ENCODE measurements around the gene ERVW-1.

The ERVW-1 gene

GRCh38 chr7:92435542-92435941, 42.2 kb downstream of the ERVW-1 start:
- POLR2A ChIA-PET: no interaction called here
- CTCF ChIA-PET: no interaction called here
- no peaks in the 10 kb centered on the region for H3K4me1 ChIP-seq (ENCODE audit: control insufficient read depth, insufficient read depth, low read length)

GRCh38 chr7:92433019-92433418, 44.7 kb downstream of the ERVW-1 start:
- POLR2A ChIA-PET: no interaction called here
- H3K27ac ChIP-seq (ENCODE audit: extremely low read depth, low read depth, low read length): no peak overlapping the region
- no peaks in the 10 kb centered on the region for H3K9me3 ChIP-seq (ENCODE audit: control insufficient read depth, insufficient read depth, low read depth, low read length)
- CTCF ChIA-PET: interaction anchor here (0.6 to 1.4 kb wide), 2 partner anchors 9 to 57 kb away, joined by 3 to 4 read pairs; no protein-coding TSS in a partner anchor
- H3K4me1 ChIP-seq (ENCODE audit: control insufficient read depth, insufficient read depth, low read length): no peaks in the 10 kb centered on the region
- no peaks in the 10 kb centered on the region for H3K36me3 ChIP-seq (ENCODE audit: control insufficient read depth in 2 of 2, insufficient read depth in 1 of 2, low read length in 2 of 2)
- H3K4me3 ChIP-seq (ENCODE audit: low read depth, low read length): no peak overlapping the region
- TF ChIP-seq HOXC10 (CRISPR knock-in tag; IDR thresholded peaks at IDR 0.05) (no peak), ZNF747 (tag by site-specific recombination; IDR thresholded peaks at IDR 0.05) (no peak), OVOL3 (tag by site-specific recombination; IDR thresholded peaks at IDR 0.05) (no peak), ZFHX2 (tag by site-specific recombination; conservative IDR thresholded peaks at IDR 0.05) (no peak), KLF7 (tag by site-specific recombination; IDR thresholded peaks at IDR 0.05; ENCODE audit: borderline replicate concordance) (no peak), BCL6B (tag by site-specific recombination; IDR thresholded peaks at IDR 0.05) (no peak), BCL11A (tag by site-specific recombination; IDR thresholded peaks at IDR 0.05; ENCODE audit: low read depth) (no peak)

More at GRCh38 chr7:92435542-92435941, 42.2 kb downstream of the ERVW-1 start:
- H3K4me3 ChIP-seq (ENCODE audit: low read depth, low read length): no peak overlapping the region
- TF ChIP-seq REST (tag by site-specific recombination; IDR thresholded peaks at IDR 0.05) (no peak), ZNF114 (tag by site-specific recombination; IDR thresholded peaks at IDR 0.05) (no peak), ZNF112 (tag by site-specific recombination; IDR thresholded peaks at IDR 0.05) (no peak), TSHZ1 (tag by site-specific recombination; IDR thresholded peaks at IDR 0.05; ENCODE audit: borderline replicate concordance) (no peak), ZNF132 (tag by site-specific recombination; IDR thresholded peaks at IDR 0.05; ENCODE audit: borderline replicate concordance) (no peak), ZNF664 (tag by site-specific recombination; IDR thresholded peaks at IDR 0.05) (no peak)
- H3K27ac ChIP-seq (ENCODE audit: extremely low read depth, low read depth, low read length): no peak overlapping the region
- no peaks in the 10 kb centered on the region for H3K36me3 ChIP-seq (ENCODE audit: control insufficient read depth in 2 of 2, insufficient read depth in 1 of 2, low read length in 2 of 2)
- no peaks in the 10 kb centered on the region for H3K9me3 ChIP-seq (ENCODE audit: control insufficient read depth, insufficient read depth, low read depth, low read length)

Measured in HEK293 (cell line).